Activated T-cell treated with anti-CD3 and anti-CD28 coated beads, Interleukin-2, amount 50 U/mL, for 48 hours (primary cell): ENCODE measurements around the gene TOR1A.
"Not testable (repeated sequence)": the region's sequence is repeated elsewhere in the genome, so short reads cannot be mapped to it uniquely, and the experiment has no call there.

Experiments used
- DNase-seq, 2 experiments: peaks; one replicate each; pipeline ENCODE4 v3.0.0-alpha.2; 2020

Gene TOR1A

GRCh38 chr9:129816501-129817435 lies 7.2 kb downstream of the TOR1A start:
- no peak for DNase-seq

GRCh38 chr9:129815278-129815677 lies 8.7 kb downstream of the TOR1A start:
- no peak for DNase-seq

DNA sequence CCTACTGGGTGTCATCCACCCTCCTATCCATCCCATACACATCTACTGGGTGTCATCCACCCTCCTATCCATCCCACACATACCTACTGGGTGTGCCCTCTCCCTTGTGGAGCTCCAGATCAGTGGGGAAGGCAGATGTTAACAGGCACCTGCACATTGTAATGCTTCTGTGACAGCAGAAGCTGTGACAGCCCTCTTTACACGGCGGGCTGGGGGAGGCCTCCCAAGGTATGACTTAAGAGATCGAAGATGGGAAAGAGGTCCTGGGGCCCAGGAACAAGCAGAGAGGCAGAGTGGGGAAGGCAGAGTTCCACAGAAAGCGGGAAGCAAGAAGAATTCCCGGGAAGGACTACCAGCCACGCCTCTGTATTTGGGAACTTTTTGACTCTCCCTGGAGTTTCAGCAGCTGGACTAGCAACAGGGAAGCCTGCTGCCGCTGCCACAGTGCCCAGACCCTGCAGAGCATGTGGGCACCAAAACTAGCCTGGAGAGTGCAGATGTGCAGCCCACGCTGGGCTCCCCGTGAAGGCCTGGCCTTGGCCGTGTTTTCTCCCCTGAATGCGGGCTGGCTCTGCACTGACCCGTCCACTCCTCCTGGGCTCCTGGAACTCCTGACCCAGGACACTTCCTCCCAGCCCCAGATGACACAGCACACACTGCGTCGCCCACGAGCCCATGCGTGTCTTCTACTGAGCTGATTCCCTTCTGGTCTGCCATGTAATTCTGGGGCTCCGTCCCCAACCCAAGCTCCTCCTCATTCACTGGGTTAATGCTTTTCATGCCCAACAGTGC lies 9.3 kb downstream of the TOR1A start:
- DNase-seq: no peak

- no peak for DNase-seq
Observed at GRCh38 chr9:129813661-129814060, 10.3 kb downstream of the TOR1A start.

DNA sequence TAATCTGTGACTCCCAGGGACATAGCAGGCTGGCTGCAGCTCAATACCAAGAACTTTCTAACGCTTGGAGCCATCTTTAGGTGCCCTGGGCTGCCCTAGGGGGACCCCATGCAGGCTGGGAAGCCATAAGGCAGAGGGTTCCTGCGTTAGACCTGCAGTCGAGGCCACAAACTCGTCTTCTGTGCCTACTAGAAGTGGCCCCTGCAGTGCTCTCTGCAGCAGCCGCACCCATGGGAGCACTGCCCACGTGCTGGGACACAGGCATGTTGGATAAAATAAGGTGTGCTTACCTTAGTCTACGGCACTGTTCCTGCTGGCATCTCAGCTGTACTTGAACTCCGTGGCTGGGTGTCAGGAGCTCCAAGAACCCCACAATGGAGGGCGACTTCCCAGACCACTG lies 11.6 kb downstream of the TOR1A start:
- DNase-seq: no peak

GRCh38 chr9:129811967-129812363 lies 12.0 kb downstream of the TOR1A start:
- DNase-seq: no peak

GRCh38 chr9:129810788-129811187 lies 13.1 kb downstream of the TOR1A start:
- DNase-seq: no peak

GRCh38 chr9:129810116-129810515 lies 13.8 kb downstream of the TOR1A start:
- no peak for DNase-seq

DNA sequence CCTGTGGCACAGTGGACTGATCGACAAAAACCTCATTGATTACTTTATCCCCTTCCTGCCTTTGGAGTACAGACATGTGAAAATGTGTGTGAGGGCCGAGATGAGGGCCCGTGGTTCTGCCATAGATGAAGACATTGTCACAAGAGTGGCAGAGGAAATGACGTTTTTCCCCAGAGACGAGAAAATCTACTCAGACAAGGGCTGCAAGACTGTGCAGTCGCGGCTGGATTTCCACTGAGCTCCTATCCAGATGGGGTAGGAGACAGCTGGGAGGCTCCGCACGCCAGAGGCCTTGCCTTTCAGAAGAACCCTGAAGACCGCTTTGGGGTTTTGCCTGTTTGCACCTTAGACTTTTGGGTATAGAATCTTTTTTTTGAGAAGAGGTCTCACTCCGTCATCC lies 14.6 kb downstream of the TOR1A start:
- DNase-seq: no peak

DNA sequence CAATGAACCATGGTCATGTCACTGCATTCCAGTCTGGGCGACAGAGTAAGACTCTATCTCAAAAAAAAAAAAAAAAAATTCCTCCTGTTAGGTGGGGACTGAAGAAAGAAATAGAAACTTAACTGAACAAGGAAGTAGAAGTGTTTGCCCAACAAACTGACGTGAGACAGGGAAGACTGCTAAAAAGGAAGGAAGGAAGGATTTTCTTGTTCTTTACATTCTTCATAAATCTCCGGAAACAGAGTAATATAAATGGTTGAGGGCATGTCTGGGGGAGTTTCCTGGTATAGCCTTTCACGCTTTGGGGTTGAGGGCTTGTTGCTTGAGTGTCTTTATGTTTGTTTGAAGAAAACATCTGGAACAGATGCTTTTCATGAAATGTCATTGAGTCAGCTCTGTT lies 17.9 kb downstream of the TOR1A start:
- no peak for DNase-seq

GRCh38 chr9:129803676-129804060 lies 20.3 kb downstream of the TOR1A start:
- DNase-seq: no peak

DNA sequence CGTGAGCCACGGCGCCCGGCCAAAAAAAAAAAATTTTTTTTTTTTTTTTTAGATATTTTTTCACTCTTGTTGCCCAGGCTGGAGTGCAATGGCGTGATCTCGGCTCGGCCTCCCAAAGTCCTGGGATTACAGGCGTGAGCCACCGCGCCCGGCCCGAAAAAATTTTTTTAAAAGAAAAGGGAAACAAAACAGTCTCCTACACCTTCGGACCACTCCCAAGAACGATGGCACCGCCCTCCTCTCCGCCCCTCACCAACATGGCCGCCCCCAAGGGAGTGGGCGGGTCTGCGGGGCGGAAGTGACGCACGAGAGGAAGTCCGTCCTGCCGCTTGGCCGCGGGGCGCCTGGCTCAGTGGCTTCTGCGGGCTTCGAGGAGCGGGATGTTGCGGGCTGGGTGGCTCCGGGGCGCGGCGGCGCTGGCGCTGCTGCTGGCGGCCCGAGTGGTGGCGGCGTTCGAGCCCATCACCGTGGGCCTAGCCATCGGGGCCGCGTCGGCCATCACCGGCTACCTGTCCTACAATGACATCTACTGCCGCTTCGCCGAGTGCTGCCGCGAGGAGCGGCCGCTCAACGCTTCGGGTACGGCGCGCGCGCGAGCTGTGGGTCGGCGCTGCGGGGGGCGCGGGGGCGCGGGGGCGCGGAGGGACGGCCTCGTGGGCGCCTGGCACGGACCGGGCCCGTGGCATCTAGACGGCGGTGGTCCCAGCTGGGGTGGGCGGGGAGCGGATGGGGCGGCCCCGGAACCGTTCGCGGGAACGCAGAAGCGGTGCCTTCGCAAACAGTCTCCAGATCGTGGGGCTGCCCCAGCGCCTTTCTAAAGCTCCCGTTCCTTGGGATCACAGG lies 20.9 kb downstream of the TOR1A start, which contains the start of gene TOR1B:
Gene TOR1B (plus strand): TSS at position 352 of the 843 bp plus-strand sequence. CDS start 29 bp downstream, at position 381.
- peak; percentile 97 to 98 for DNase-seq

DNA sequence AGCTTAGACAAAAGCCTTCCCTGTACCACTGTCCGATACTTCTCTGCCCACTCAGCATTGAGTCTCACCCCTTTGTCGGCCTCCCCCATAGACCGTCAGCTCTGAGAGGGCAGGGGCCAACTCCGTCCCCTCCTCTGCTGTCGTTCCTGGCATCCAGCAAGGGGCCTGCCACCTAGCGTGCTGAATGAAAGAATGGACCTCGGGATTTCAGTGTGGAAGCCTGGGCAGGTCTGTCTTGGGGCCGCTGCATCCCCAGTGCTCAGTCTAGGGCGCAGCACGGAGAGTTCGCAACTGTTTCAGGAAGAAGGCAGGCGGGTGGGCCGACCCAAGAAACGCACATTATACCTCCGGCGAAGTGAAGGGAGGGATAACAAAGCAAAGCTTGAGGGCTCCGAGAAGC lies 22.4 kb downstream of the TOR1A start:
- no peak for DNase-seq

DNA sequence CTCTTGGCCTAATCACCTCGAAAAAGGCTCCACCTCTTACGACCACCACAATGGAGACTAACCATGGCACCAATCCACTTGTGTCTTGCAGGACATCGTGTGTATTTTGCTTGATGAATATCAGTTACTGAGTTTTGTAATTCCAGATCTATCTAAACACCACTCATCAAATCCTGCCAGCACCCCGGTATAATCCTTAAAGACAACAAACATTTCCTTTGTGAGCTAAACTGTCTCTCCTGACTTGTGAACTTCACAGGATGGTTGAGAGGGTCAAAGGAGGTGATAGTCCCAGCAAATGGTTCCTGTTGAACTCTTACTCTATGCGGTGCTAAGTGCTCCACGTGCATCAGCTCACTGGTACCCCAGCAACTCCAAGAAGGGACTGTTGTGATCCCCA lies 25.0 kb downstream of the TOR1A start:
- no peak for DNase-seq

DNA sequence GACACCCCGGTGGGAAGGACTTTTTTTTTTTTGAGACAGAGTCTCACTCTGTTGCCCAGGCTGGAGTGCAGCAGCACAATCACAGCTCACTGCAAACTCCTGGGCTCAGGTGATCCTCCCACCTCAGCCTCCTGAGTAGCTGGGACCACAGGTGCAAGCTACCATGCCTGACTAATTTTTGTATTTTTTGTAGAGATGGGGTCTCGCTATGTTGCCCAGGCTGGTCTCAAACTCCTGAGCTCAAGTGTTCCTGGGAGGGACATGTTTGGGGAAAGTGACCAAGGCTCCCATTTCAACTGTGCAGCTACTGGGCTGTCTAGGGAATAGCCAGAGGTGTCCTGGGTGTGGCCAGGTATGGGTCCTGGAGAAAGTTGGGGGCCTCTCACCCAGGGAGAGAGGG lies 27.9 kb downstream of the TOR1A start:
- DNase-seq: not testable (repeated sequence)

GRCh38 chr9:129794549-129794948 lies 29.4 kb downstream of the TOR1A start:
- no peak for DNase-seq

GRCh38 chr9:129786481-129786880 lies 37.5 kb downstream of the TOR1A start:
- DNase-seq: no peak

DNA sequence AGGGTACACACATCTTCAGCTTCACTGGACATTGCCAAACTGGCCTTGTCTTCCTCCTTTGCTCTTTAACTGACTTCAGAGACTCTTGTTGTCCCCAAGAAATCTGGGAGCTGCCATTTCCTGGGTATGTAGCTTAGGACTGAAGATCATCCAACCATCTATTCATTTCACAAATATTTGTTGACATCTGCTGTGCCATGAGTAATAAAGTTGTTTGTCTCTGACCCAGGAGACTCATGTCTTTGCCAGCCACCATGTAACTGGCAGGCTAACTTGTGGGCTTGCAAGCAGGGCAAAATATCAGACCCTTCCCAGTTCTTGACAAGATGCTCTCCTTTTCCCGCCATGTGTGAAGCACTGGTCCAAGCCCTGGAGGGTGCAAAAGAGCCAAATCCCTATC lies 38.1 kb downstream of the TOR1A start:
- DNase-seq: no peak

DNA sequence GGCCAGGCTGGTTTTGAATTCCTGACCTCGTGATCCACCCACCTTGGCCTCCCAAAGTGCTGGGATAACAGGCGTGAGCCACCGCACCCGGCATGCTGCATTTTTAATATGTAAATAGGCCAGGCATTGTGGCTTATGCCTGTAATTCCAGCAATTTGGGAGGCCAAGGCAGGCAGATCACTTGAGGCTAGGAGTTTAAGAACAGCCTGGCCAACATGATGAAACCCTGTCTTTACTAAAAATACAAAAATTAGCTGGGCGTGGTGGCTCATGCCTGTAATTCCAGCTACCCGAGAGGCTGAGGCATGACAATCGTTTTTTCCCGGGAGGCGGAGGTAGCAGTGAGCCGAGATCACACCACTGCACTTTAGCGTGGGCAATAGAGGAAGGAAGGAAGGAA lies 39.0 kb downstream of the TOR1A start:
- DNase-seq: not testable (repeated sequence)

DNA sequence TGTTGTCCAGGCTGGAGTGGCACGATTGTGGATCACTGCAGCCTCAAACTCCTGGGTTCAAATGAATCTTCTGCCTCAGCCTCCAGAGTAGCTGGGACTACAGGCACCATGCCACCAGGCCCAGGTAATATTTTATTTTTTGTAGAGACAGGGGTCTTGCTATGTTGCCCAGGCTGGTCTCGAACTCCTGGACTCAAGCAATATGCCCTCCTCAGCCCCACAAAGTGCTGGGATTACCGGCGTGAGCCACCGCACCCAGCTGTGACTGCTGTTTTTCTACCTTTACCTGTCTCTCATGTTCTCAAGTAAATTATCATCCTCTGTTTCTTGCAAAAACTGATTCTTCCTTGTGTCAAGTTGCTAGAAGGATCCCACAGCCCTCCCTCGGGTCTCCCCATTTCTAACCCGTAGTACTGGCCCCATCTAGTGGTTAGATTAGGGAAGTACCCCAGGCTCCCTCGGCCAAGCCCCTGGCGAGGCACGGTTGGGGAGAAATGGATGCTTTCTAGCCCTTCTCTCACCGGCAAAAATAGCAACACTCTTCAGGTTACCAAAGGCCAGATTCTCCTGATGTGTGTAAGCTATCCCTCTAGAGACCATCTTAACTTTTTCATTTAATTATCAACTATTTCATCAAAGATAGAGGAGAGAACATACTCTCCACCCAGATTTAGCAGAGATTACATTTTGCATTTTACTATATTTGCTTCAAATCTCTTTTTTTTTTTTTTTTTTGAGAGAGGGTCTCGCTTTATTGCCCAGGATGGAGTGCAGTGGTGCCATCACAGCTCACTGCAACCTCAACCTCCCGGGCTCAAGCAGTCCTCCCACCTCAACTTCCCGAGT lies 40.2 kb downstream of the TOR1A start:
- DNase-seq: peak; percentile 83 to 84

- DNase-seq: no peak
Observed at GRCh38 chr9:129781981-129782380, 42.0 kb downstream of the TOR1A start.

GRCh38 chr9:129781131-129781530 lies 42.8 kb downstream of the TOR1A start:
- no peak for DNase-seq
